Measurements from ENCODE around the gene ZFC3H1.

ZFC3H1 gene

GRCh38 chr12:71566655-71567054 is 97.0 kb downstream of the ZFC3H1 start:
- no peak for DNase-seq

GRCh38 chr12:71565535-71565934 is 98.1 kb downstream of the ZFC3H1 start:
- no peak for DNase-seq

GRCh38 chr12:71562676-71563595 is 100.7 kb downstream of the ZFC3H1 start:
- no peak for DNase-seq
